ENCODE measurements around the gene DES. TPM values are rescaled to one million over a fixed set of nuclear protein-coding genes. Genes with fewer than 3 reads are reported as not detected.

The DES gene
- total and polyA plus RNA-seq, 2 of the 13 experiments (the other 11 are each of a cell fraction or from before 2014, with no cell fraction given): not detected

GRCh38 chr2:219388121-219388906 lies 29.9 kb upstream of the DES start (continued):
- TF ChIP-seq CBX2 (IDR thresholded peaks at IDR 0.05; ENCODE audit: low read depth, low read length) (no peak), CBX2 (CRISPR knock-in tag; IDR thresholded peaks at IDR 0.05; ENCODE audit: low read depth) (no peak), CENPX (CRISPR knock-in tag; IDR thresholded peaks at IDR 0.05) (no peak), DNMT3B (CRISPR knock-in tag; conservative IDR thresholded peaks at IDR 0.05) (no peak), GABPB1 (CRISPR knock-in tag; IDR thresholded peaks at IDR 0.05) (0 out of 2 replicates have a peak, but pooled peaks have one; percentile 31), ZFYVE20 (CRISPR knock-in tag; IDR thresholded peaks at IDR 0.05; ENCODE audit: borderline replicate concordance, low read depth) (no peak), BRCA1 (CRISPR knock-in tag; IDR thresholded peaks at IDR 0.05) (no peak), FUBP1 (CRISPR knock-in tag; IDR thresholded peaks at IDR 0.05; ENCODE audit: borderline replicate concordance) (no peak), ZNF704 (CRISPR knock-in tag; IDR thresholded peaks at IDR 0.05; ENCODE audit: borderline replicate concordance) (peak; percentile 77; the same call in 1 of the 2 replicates), HNRNPK (IDR thresholded peaks at IDR 0.05; ENCODE audit: low read depth, low read length, poor library complexity, severe bottlenecking) (peak; percentile 78), ZNF331 (CRISPR knock-in tag; IDR thresholded peaks at IDR 0.05) (peak; percentile 34; the same call in 1 of the 2 replicates), HNRNPH1 (optimal IDR thresholded peaks at IDR 0.05; ENCODE audit: low read depth, low read length) (no peak), BCLAF1 (IDR thresholded peaks at IDR 0.05) (no peak), AKNA (CRISPR knock-in tag; IDR thresholded peaks at IDR 0.05; ENCODE audit: borderline replicate concordance) (no peak), ZNF205 (CRISPR knock-in tag; IDR thresholded peaks at IDR 0.05) (no peak), ZNF605 (CRISPR knock-in tag; IDR thresholded peaks at IDR 0.05) (peak; percentile 65), ZFX (CRISPR knock-in tag; IDR thresholded peaks at IDR 0.05; ENCODE audit: low read depth) (peak; percentile 84), ZNF430 (CRISPR knock-in tag; IDR thresholded peaks at IDR 0.05) (peak; percentile 26; the same call in 1 of the 2 replicates)

All from HepG2 (cell line).